HPDE6-E6E7 (cell line): Measurements from ENCODE around the gene GPR78.
"Not testable (repeated sequence)": the region's sequence is repeated elsewhere in the genome, so short reads cannot be mapped to it uniquely, and the experiment has no call there.

ENCODE experiments used
- DNase-seq: peaks from one replicate; pipeline ENCODE4 v3.0.0; 2011; ENCODE audit warnings: missing footprints; ENCODE audit errors: extremely low spot score

The GPR78 gene

GRCh38 chr4:8615921-8616787 is 36.0 kb downstream of the GPR78 start:
- DNase-seq, result no peak

GRCh38 chr4:8616831-8617230 is 36.6 kb downstream of the GPR78 start:
- DNase-seq, result no peak

GRCh38 chr4:8617486-8618040 is 37.4 kb downstream of the GPR78 start:
- no peak for DNase-seq

- no peak for DNase-seq
Observed at GRCh38 chr4:8618421-8618820, 38.2 kb downstream of the GPR78 start.

GRCh38 chr4:8618961-8619720 is 38.9 kb downstream of the GPR78 start:
- DNase-seq, result no peak

- DNase-seq, result not testable (repeated sequence)
Observed at GRCh38 chr4:8621135-8621534, 40.9 kb downstream of the GPR78 start.

- DNase-seq, result not testable (repeated sequence)
Observed at GRCh38 chr4:8624601-8625272, 44.5 kb downstream of the GPR78 start.

GRCh38 chr4:8630240-8630905 is 50.2 kb downstream of the GPR78 start:
- DNase-seq, result not testable (repeated sequence)

- DNase-seq, result not testable (repeated sequence)
Observed at GRCh38 chr4:8631896-8632295, 51.7 kb downstream of the GPR78 start.

GRCh38 chr4:8634773-8635172 is 54.6 kb downstream of the GPR78 start:
- not testable (repeated sequence) for DNase-seq

- DNase-seq, result not testable (repeated sequence)
Observed at GRCh38 chr4:8635897-8636554, 55.8 kb downstream of the GPR78 start.
